BE2C (cell line): ENCODE measurements around the gene NLRP12.
A peak's percentile ranks its signal among the peaks of the same experiment; 100 is the strongest.
"Not testable (repeated sequence)": the region's sequence is repeated elsewhere in the genome, so short reads cannot be mapped to it uniquely, and the experiment has no call there.

ENCODE experiments used
- DNase-seq: peaks from one replicate; pipeline ENCODE4 v3.0.0-alpha.2; 2020
- H3K27me3 ChIP-seq: fragments of 250-450 bp; sonication (Bioruptor Pico); 2 replicates; pipeline ENCODE4 v1.5.1; 2020; ENCODE audit warnings: mild to moderate bottlenecking
- H3K36me3 ChIP-seq: fragments of 250-450 bp; sonication (Bioruptor Pico); 2 replicates; pipeline ENCODE4 v1.5.1; 2020; ENCODE audit warnings: mild to moderate bottlenecking
- H3K4me1 ChIP-seq: fragments of 250-450 bp; sonication (Bioruptor Pico); 2 replicates; pipeline ENCODE4 v1.5.1; 2020
- H3K4me3 ChIP-seq: 2 replicates; pipeline ENCODE4 v1.5.1; 2011; ENCODE audit warnings: low read depth, low read length
- H3K9me3 ChIP-seq: fragments of 250-450 bp; sonication (Bioruptor Pico); 2 replicates; pipeline ENCODE4 v1.5.1; 2020
- TF ChIP-seq, protein P1 (sequence below): IDR thresholded peaks from 2 replicates; pipeline ENCODE4 v1.5.1; 2012; ENCODE audit warnings: mild to moderate bottlenecking, low read depth, low read length

The NLRP12 gene

DNA sequence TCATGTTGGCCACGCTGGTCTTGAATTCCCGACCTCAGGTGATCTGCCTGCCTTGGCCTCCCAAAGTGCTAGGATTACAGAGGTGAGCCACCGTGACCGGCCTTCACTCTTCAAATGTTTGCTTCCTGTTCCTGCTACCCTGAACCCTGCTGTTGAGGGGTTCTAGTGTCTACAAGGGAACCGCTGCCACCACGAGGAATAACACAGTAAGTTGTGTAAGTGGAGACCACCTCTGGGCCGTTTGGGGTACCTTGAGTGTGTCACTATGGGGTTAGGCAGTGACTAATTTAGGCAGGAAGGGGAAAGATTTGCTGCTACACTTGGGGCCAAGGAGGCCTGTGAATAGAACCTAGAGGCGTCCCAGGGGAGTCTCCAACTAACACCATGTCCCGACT is 41.4 kb upstream of the NLRP12 start:
- DNase-seq = no peak
- no peaks in the 10 kb centered on the region for H3K36me3 ChIP-seq
- H3K27me3 ChIP-seq = no peaks in the 10 kb centered on the region
- H3K4me3 ChIP-seq = peak overlapping the region; percentile 51
- H3K9me3 ChIP-seq = no peaks in the 10 kb centered on the region
- H3K4me1 ChIP-seq = peaks cover 6% of the 10 kb centered on the region
- TF ChIP-seq, protein P1, sequence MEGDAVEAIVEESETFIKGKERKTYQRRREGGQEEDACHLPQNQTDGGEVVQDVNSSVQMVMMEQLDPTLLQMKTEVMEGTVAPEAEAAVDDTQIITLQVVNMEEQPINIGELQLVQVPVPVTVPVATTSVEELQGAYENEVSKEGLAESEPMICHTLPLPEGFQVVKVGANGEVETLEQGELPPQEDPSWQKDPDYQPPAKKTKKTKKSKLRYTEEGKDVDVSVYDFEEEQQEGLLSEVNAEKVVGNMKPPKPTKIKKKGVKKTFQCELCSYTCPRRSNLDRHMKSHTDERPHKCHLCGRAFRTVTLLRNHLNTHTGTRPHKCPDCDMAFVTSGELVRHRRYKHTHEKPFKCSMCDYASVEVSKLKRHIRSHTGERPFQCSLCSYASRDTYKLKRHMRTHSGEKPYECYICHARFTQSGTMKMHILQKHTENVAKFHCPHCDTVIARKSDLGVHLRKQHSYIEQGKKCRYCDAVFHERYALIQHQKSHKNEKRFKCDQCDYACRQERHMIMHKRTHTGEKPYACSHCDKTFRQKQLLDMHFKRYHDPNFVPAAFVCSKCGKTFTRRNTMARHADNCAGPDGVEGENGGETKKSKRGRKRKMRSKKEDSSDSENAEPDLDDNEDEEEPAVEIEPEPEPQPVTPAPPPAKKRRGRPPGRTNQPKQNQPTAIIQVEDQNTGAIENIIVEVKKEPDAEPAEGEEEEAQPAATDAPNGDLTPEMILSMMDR = no peak

GRCh38 chr19:53864308-53864836 is 40.3 kb upstream of the NLRP12 start:
- DNase-seq = no peak
- no peak overlapping the region for H3K4me3 ChIP-seq
- no peaks in the 10 kb centered on the region for H3K9me3 ChIP-seq

GRCh38 chr19:53853707-53854106 is 29.6 kb upstream of the NLRP12 start:
- H3K9me3 ChIP-seq = no peaks in the 10 kb centered on the region
- H3K4me3 ChIP-seq = no peak overlapping the region
- H3K27me3 ChIP-seq = 0 out of 2 replicates have a peak, but pooled peaks cover 2% of the 10 kb centered on the region
- H3K36me3 ChIP-seq = no peaks in the 10 kb centered on the region
- TF ChIP-seq, protein P1 = no peak
- no peaks in the 10 kb centered on the region for H3K4me1 ChIP-seq
- no peak for DNase-seq

More at GRCh38 chr19:53864308-53864836, 40.3 kb upstream of the NLRP12 start:
- H3K4me1 ChIP-seq = peaks cover 6% of the 10 kb centered on the region
- H3K27me3 ChIP-seq = no peaks in the 10 kb centered on the region
- H3K36me3 ChIP-seq = no peaks in the 10 kb centered on the region
- TF ChIP-seq, protein P1 = no peak

GRCh38 chr19:53849237-53849676 is 25.1 kb upstream of the NLRP12 start:
- Histone ChIP-seq H3K4me1 (no peaks in the 10 kb centered on the region), H3K4me3 (no peak overlapping the region), H3K27me3 (peaks cover 5% of the 10 kb centered on the region; the same call in 1 of the 2 replicates), H3K36me3 (no peaks in the 10 kb centered on the region), H3K9me3 (no peaks in the 10 kb centered on the region)
- TF ChIP-seq, protein P1 = no peak
- no peak for DNase-seq

GRCh38 chr19:53847555-53847954 is 23.4 kb upstream of the NLRP12 start:
- H3K36me3 ChIP-seq = no peaks in the 10 kb centered on the region
- TF ChIP-seq, protein P1 = no peak
- peaks cover 11% of the 10 kb centered on the region for H3K27me3 ChIP-seq
- H3K4me1 ChIP-seq = no peaks in the 10 kb centered on the region
- DNase-seq = no peak
- H3K9me3 ChIP-seq = no peaks in the 10 kb centered on the region
- no peak overlapping the region for H3K4me3 ChIP-seq

DNA sequence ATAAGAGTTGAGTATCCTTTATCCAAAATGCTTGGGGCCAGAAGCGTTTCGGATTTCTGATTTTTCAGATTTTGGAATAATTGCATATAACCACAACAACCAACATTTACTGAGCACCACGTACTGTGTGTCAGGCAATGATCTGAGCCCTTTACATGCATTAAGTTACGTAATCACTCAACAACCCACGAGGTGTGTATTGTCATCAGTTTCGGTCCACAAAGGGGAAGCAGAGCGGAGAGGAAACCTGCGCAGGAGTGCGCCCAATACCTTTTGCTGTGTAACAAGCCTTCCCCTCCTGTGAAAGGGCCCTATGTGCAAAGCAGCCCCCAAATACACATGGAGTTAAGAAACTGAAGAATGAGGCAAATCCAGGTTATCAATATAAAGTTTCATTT is 20.7 kb upstream of the NLRP12 start:
- no peak for DNase-seq
- Histone ChIP-seq H3K4me1 (no peaks in the 10 kb centered on the region), H3K27me3 (peaks cover 13% of the 10 kb centered on the region), H3K36me3 (no peaks in the 10 kb centered on the region), H3K4me3 (no peak overlapping the region), H3K9me3 (no peaks in the 10 kb centered on the region)
- TF ChIP-seq, protein P1 = no peak

GRCh38 chr19:53840914-53841313 is 16.8 kb upstream of the NLRP12 start:
- not testable (repeated sequence) for H3K9me3 ChIP-seq, DNase-seq, H3K36me3 ChIP-seq, H3K4me3 ChIP-seq, H3K4me1 ChIP-seq
- H3K27me3 ChIP-seq = peaks cover 18% of the 10 kb centered on the region

GRCh38 chr19:53840241-53840640 is 16.1 kb upstream of the NLRP12 start:
- not testable (repeated sequence) for H3K4me3 ChIP-seq, H3K4me1 ChIP-seq, H3K9me3 ChIP-seq, H3K36me3 ChIP-seq, DNase-seq
- H3K27me3 ChIP-seq = peaks cover 16% of the 10 kb centered on the region

GRCh38 chr19:53838446-53838845 is 14.3 kb upstream of the NLRP12 start:
- DNase-seq, H3K4me1 ChIP-seq, H3K4me3 ChIP-seq, H3K9me3 ChIP-seq, H3K36me3 ChIP-seq: not testable (repeated sequence)
- H3K27me3 ChIP-seq = peaks cover 14% of the 10 kb centered on the region

DNA sequence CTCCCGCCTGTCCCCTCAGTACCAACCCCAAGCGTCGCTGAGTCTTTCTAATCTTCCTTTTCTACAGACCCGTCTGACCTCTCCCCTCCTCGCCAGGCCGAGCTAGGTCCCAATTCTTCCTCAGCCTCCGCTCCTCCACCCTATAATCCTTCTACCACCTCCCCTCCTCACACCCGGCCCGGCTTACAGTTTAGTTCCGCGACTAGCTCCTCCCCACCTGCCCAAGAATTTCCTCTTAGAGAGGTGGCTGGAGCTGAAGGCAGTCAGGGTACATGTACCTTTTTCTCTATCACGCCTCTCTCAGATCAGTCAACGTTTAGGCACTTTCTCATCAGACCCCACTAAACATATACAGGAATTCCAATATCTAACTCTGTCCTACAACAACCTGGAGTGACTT is 8.7 kb upstream of the NLRP12 start:
- H3K4me3 ChIP-seq, H3K9me3 ChIP-seq, H3K36me3 ChIP-seq, H3K4me1 ChIP-seq, DNase-seq: not testable (repeated sequence)
- peaks cover 20% of the 10 kb centered on the region for H3K27me3 ChIP-seq
